ENCODE data around the gene EXOSC7.
"Not testable (repeated sequence)": the region's sequence is repeated elsewhere in the genome, so short reads cannot be mapped to it uniquely, and the experiment has no call there.

Gene EXOSC7

DNA sequence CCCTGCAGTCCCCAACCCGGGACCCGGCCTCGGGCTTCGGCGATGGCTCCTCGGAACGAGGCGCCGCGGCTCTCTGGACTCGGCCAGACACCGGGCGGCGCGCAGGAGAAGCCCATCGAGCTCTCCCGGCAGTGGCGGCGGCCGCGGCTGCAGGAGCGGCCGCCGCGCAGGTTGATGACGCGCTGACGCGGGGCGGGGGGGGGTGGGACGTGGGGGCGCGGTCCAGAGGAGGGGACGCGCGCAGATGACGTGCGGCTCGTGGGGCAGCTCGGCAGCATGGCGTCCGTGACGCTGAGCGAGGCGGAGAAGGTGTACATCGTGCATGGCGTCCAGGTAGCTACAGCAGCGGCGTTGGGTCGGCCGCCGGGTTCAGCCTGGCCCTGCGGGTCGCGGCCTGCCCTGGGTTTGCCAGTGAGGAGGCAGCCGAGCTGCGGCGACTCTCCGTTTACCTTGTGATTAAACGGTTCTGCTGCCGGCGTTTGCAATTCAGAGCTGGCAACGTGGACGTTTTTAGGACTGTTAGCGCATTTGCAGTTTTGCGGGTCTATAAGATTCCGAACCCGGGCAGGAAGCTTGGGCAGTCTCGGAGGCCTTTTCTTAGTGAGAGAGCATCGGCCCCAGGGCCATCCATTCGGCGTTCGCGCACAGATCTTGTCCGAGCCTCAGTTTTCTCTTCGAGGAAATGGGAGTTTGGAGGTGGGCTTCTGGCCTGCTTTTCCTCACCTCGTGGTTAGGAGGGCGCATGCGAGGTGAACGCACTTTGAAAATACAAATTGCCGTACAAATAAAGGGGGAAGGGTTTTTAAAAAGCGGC lies at the start of gene EXOSC7, which contains the start of gene ZDHHC3:
Gene EXOSC7 (plus strand): TSS at position 243 of the 814 bp plus-strand sequence. CDS start 34 bp downstream, at position 277.
Gene ZDHHC3 (minus strand): TSS at position 173 of the 814 bp plus-strand sequence. CDS start 16,738 bp downstream, outside the sequence.
- peak; percentile 94 for DNase-seq

DNA sequence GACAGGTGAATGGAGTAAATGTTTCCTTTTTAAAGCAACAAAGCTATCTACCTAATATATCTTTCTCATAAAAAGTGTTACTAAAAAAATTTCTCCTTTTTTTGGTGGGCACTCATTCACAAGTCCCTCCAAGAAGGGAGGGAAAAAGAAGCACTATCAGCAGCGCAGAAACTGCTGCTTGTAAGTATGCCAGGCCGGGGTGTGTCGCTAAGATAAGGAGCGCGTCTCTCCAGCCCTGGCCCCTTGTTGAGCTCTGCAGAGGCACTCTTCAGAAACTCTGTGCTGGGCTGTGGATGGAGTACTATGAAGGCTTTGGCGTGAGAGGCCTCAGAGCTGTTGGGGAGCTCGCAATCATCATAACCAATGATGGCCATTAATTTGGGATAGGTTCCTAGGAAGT lies 49.1 kb upstream of the EXOSC7 start:
- no peak for DNase-seq

DNA sequence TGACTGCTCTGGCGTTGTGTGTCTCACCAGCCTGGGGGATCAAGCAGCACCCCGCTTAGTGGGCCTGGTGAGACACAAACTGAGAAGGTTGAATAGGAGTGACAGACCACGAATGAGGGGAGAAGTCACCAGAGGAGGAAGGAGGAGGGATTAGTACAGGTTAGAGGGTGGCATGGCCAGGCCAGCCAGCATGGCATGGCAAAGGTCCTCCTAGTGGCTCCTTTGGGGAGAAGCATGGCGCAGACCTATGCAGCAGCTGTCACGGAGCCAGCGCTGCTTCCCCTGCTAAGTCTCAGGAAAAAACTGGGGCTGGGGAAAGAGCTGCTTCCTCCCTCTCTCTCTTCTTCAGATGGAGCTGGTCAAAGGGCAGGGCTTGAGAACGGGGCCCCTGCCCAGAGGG lies 48.7 kb upstream of the EXOSC7 start:
- DNase-seq, result no peak

DNA sequence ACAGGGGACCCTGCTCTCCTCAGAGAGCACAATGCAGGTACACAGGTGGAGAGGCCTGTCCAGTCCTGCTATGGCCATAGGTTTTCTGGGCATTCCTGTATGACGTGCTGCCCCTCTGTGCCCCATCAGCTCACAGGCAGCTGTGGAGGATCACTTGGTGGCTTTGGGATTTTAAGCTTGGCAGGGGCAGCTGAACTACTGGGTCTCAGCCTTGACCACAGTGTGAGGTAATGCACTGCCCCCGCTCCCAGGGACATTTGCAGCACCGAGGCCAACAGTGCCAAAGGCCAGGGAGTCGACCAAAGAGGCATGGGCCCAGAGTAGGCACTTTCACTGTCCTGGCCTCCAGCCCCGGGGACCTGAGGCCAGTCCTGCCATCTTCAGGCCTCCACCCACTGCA lies 46.3 kb upstream of the EXOSC7 start:
- DNase-seq, result no peak

DNA sequence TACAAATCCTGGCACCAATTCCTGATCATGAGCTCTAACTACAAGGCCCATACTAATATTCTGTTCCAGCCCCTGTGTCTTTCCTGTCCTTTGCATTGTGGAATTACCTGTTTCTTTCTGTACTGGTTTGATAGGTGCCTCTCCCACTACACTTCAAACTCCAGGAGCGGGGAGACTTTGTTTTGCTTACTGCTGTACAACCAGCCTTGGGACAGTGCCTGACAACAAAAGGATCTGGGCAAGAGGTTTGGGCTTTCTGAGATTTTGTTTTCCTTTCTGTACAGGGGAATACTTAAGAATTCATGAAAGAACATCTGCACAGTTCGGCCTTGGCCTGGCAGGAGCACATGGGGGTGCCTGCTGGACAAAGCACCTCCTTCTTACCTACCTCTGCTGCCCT lies 45.1 kb upstream of the EXOSC7 start:
- no peak for DNase-seq

DNA sequence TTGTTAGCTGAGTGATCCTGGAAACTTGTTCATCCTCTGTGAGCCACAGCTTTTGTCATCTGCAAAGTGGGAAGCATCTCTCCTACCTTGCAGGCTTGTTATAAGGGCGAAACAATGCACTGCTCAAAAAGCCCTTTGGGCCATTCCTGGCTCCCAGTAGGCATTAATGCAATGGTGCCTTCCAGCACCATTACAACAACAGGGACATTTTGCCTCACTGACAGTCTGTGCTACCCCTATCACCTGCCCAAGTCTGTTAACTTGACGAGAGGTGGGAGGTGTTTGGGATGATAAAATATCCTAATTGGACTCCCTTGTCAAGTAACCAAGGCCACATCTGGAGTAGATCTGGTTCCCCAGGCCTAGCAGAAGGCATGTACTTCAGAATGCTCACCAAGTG lies 44.3 kb upstream of the EXOSC7 start:
- no peak for DNase-seq

DNA sequence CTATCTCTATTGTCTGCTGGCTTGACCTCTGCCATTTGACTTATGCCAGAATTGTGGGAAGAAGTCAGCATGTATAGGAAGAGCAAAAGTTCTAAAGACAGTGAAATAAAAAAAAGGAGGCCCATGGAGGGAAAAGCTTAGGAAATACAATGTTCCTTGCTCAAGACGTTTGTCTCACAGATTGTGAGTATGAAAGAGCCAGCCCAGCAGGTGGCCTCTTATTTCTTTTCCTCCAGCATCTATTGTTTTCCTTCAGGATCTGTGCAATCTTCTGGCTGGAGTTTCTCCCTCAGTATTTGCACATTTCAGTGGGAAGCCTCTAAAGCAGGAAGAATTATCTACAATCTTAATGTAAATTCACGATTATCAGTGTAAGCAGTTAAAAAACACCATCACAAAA lies 43.8 kb upstream of the EXOSC7 start:
- DNase-seq, result no peak

DNA sequence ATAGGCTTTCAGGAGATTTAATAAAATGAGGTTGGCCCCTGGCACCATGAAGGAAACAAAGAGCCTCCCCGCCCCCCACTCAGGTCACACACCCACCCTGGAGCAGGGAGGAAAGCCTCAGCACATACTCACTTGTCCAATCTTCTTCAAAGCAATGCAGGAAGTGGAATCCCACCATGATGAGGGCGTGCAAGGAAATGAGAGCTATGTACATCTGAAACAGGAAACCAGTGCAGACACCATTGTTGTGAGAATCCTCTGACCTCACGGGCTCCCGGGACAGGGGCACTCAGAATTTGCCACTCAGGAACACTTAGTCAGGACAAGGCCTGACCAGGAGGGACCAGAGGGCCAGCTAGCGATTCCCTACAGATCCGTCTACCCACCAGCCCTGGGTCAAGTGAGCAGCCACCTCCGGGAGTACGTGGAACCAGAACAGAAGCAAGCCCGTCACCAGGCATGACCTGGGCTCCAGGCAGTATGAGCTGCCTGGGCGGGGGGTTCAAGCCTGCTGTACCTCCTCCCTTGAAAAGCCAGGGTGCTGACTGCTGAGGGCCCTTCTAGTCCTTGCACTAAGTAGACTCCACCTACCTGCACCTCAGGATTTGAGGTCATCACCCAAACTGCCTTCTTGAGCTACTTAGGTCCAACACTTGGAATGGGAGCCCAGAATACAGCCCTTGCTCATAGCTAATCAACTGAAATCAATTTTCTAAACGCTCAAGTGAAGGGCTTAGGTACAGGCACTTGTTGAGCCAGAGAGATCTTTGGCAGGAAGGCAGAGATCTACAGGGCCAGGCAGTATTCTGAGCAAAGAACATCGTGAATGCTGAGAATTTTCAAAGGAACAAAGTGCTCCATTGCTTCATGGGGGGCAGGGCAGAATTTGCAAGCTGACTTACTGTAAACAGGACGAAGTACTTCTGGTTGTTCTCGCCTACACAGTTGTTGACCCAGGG lies 42.8 kb upstream of the EXOSC7 start:
- no peak for DNase-seq

DNA sequence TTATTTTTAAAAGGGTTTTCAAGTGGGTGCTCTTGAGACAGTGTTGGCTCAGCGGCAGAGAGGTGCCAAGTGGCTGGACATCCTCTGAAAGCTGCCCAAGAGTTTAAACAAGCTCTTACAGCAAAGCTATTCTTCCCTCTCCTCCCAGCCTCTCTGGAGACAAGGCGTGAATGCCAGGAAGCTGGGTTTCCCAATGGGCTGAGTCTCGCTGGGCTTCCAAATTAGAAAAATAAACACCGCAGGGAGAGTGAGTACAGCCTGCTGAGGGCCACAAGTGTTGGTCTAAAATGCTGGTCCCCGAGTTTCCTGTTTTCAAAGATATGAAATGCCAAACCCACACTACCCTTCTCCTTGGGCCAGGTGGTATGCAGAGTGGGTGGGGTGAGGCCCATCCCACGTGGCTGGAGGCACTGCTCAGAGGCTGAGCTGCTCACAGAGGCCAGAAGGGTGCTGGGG lies 36.4 kb upstream of the EXOSC7 start:
- DNase-seq, result no peak

DNA sequence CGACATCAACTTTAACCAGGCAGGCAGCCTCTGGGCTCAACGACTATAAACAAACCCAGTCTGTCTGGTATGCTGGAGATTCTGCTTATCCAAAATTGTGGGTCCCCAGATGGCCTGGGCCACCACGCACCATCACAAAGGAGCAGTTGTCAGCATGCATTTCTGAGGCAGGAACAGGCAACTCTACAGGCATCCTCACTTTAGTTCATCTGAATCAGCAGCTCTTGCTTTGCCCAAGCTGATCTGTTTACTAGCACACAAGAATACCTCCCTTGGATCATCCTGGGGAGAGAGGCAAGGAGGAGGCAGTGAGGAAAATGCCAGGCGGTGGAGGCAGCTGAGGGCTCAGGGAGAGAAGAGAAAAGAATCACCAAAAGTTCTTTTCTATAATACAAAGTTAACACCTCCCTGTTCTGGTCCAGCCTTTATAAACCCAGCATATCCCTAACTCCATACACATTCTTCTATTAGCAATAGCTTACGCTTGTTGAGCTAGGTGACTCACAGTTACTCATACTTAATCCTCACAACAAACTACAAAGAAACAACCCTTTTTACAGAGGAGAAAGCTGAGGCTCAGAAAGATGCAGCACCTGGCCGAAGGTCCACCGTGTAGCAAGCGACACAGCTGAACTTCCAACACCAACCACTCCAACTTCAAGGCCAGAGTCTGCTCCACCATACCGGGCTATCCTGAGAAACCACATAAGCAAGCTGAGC lies 33.7 kb upstream of the EXOSC7 start:
- no peak for DNase-seq

DNA sequence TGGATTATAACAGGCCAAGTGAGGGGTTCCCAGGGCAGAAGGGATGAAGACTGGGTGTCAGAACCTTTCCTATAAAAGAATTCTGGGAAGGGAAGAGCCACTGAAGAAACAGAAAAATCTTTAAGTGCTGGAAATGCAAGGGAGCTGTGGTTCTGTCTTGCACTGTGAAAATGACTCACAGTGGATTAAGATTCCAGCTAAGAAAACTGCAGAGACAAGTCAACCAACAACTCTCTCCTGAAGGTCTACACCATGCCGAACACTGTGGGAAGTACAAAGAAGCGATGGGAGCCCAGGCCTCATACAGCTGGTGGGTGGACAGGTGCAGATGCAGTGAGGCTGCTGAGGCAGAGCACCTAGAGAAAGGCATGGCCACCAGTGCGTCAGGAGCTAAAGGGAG lies 27.8 kb upstream of the EXOSC7 start:
- DNase-seq, result no peak

DNA sequence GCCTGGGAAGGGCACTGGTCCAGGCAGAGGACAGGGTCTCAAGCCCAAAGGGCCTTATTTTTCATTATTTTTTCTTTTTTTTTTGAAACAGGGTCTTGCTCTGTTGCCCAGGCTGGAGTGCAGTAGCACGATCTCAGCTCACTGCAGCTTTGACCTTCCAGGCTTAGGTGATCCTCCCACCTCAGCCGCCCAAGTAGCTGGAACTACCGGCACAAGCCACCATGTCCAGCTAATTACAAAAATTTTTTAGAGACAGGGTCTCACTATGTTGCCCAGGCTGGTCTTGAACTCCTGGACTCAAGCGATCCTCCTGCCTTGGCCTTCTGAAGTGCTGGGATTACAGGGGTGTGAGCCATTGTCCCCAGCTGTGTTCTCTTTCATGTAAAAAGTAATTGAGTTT lies 26.3 kb upstream of the EXOSC7 start:
- DNase-seq, result not testable (repeated sequence)

DNA sequence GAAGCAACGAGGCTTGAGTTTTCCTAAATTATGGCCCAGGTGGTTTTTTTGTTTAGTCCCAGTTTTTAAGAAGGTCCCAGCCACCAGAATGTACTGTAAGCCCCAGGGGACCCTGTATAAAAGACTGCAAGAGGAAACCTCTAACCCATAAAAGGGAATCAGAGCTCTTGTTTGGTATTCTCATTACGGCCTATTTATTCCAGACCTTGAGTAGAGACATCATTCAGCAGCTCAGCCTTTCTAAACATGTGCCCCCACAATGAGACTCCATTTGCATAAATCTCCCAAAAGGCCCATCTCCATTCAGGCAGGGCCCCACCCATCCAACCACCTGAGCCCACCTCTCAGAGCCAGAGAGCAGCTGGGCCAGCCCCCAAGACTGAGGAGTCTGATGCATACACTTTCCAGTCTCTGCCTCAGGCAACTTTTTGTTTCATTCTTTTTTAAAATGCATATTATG lies 25.7 kb upstream of the EXOSC7 start:
- no peak for DNase-seq

DNA sequence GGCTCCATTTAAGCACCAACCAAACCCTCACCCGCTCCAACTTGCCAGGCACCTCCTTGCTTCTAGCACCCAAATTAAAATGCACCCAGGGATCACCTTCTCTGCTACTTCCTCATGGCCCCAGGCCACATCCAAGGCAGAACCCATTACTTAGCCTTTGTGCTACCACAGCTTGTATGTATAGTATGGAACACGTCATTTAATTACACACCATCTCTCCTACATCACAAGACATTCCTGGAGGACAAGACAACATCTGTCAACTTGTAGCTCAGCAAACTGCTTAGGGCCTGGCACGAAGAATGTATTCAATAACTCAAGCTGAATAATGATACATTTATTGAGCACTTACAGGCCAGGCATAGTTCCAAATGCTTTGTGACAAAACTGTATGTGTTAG lies 23.4 kb upstream of the EXOSC7 start:
- DNase-seq, result no peak

DNA sequence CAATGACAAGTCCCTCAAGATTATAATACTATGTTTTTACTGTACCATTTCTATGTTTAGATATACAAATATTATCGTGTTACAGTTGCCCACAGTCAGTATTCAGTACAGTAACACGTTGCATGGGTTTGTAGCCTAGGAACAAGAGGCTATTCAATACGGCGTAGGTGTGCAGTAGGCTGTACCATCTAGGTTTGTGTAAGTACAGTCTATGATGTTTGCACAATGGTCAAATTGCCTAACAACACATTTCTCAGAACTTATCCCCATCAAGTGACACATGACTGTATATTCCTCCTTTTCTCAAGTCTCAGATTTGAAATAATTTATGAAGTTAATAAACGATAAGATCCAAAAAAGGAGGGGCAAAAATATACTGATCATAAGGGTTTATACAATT lies 21.7 kb upstream of the EXOSC7 start:
- no peak for DNase-seq

DNA sequence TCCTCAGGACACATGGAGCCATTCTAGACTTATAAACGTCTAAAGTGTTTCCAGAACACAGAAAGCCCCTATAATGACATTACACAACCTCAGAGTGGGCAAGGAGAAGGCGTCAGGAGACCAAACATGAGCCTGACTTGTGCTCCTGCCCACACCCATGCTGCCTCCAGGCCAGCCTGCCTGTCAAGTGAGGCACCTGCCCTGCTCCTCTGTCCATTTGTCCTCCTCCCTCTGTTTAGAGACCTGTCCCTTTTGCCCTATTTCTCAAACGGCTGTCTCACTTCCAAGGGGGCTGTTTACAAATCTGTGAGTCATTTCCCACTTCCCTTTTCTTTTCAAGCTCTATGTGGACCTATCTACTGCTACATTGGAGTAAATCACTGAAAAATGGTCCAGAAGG lies 21.1 kb upstream of the EXOSC7 start:
- DNase-seq, result no peak

DNA sequence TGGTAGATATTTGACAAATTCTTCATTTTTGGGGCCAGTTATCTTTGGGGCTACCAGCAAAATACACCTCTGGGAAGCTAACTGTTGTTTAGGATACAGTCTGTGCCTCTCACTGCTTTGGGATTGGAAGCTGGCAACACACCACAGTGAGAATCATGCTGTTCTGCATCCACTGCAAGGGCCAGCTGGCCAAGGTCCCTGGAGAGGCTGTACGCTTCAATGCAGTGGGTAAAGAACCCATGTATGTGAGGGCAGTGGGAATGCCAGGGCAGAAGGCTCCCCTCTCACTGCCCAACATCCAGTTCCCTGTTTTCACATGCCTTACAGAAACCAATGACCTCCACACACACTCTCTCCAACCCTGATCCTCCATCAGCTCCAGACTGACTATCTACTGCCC lies 20.1 kb upstream of the EXOSC7 start:
- no peak for DNase-seq

DNA sequence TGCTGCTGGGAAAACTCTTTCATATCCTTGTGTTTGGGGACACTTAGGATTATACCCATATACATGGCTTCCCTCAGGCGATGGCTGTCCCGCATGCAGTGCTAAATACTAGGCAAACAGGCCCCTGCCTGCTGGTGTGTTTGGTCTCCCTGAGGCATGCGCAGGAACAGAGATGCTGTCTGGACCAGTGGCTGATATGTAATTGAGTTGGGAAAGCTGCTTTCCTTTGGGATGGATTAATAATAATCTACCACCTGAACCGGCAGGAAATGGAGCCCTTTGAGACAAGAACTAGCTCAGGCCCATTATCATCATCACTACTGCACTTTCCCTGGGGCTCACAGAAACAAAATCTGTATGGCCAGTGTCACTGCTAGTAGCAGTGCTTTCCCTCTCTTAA lies 18.1 kb upstream of the EXOSC7 start:
- no peak for DNase-seq

DNA sequence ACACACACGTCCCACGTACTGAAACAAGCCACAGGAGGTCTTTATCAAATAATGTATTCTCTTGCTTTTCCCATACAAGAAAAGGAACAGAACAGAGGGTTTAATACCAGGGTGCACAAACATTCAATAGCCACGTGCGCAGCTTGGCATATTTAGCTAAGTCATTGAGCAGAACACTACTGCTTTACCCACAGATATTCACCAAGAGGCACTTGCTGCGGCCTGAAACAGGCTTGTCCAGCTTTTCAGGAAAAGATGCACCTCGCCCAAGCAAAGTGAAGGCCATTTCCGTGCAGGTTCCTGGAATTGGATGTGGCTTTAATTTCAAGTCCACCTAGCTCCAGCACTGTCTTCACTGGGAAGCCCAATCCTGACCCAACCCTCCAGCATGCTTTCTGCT lies 17.7 kb upstream of the EXOSC7 start:
- DNase-seq, result no peak

DNA sequence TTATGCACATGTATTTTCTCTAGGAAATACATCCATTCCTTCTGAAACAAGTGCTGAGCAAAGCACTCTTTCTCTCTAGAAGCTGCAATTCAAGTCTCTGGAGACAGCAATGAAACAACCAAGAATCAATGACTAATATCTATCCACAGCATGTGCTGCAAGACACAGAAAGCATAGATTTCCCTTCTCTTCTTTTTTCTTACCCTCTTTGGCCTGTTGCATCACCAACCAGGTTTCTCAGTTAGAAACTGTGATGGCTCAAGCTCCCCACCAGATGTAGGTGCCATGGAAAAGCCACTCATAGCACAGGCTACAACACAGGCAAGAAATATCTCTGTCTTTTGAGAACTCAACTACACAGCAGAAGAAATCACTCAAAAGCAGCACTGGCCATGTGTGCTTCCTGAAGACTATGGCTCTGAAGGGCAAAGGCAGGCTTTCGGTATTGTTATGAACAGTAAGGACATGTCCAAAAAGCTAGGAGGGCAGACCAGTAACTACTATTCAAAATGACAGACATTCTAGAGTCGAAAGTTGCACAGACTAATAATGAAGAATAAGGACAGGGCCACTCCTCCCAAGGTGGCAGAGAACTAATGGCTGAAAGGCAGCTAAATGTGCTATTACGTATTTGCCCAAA lies 15.5 kb upstream of the EXOSC7 start:
- DNase-seq, result no peak

DNA sequence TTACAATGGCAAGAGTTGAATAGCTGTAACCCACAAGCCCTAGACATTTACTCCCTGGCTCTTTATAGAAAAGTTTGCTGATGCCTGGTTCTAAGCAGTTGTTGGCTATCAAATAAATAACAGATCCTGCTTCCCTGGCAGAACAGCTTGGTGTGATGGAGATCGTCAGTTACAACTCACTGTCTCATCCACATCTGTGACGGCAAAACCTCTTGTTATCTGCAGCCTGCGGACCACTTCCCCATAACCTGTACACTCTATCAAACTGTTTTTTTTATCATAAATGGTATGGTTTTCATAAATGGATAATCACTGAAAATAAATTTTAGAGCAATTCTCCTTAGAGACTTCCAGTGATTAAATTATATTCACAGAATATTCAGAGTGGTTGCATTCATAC lies 14.2 kb upstream of the EXOSC7 start:
- DNase-seq, result no peak

DNA sequence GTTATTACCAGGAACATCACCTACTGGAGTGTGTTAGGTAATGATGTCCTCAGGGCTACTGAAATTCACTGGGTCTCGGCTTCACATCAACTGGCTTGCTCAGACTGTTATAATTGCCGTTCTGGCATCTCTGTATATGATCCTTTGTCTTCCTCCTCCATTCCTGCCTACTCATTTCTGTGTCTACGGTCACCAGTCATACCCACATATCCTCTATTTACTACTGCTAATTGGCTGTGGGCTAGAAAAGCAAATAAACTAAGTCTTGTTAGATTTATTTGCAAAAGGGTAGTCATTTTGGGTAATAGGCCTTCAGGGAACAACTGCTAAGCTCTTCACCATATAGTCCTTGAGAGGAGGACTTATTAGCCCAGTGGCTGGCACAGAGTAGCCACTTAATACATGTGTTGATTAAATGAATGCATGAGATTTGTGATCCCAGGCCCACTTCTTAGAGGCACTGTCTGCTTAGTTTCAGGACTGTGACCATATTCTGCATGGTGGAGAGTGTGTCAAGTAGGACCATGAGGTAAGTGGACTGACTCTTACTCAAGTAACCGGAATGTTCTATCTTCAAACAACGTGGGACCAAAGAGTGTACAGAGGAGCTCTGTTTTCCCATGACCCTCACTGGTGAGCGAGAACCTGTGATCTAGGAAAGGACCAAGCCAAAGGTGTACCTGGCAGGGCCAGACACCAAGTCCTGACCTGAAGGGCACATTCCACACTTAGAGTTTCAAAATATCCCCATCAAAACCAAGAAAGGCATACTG lies 13.2 kb upstream of the EXOSC7 start:
- DNase-seq, result no peak

Measured in femur (tissue), 1 donor.